AG04449 (cell line): ENCODE data around the gene TMEM123.
"Not testable (repeated sequence)": the region's sequence is repeated elsewhere in the genome, so short reads cannot be mapped to it uniquely, and the experiment has no call there.

Source experiments
- CTCF ChIA-PET: fragments of 350-600 bp; formaldehyde crosslinking; extraction: SDS; loops from one replicate; lab custom pipeline; 2021; ENCODE audit warnings: antibody characterized with exemption; lab: Yijun Ruan, JAX
- POLR2A ChIA-PET: fragments of 400-600, 350-600 bp; formaldehyde crosslinking; extraction: SDS; loops from one replicate; lab custom pipeline; 2020; ENCODE audit warnings: antibody characterized with exemption, inconsistent platforms; lab: Yijun Ruan, JAX
- DNase-seq: peaks from one replicate; pipeline ENCODE4 v3.0.0-alpha.2; 2010; ENCODE audit warnings: low read depth, low spot score
- H3K4me3 ChIP-seq: 2 replicates; pipeline ENCODE4 v1.5.1; 2011; ENCODE audit warnings: low read depth, mild to moderate bottlenecking, control low read depth, low read length
- CTCF ChIP-seq: IDR thresholded peaks from one replicate; pipeline ENCODE4 v1.5.1; 2011; ENCODE audit warnings: mild to moderate bottlenecking, moderate library complexity, low read length, control low read depth, inconsistent platforms; ENCODE audit not compliant: insufficient read depth; ENCODE audit errors: missing control alignments

The TMEM123 gene

GRCh38 chr11:102446606-102447005, 6.0 kb downstream of the TMEM123 start:
- H3K4me3 ChIP-seq: no peak overlapping the region
- ChIA-PET CTCF (interaction anchor here (1.1 to 1.7 kb wide), 2 partner anchors 54 to 56 kb away, joined by 3 to 5 read pairs; no protein-coding TSS in a partner anchor), POLR2A (no interaction called here)
- TF ChIP-seq CTCF: no peak
- DNase-seq: no peak

DNA sequence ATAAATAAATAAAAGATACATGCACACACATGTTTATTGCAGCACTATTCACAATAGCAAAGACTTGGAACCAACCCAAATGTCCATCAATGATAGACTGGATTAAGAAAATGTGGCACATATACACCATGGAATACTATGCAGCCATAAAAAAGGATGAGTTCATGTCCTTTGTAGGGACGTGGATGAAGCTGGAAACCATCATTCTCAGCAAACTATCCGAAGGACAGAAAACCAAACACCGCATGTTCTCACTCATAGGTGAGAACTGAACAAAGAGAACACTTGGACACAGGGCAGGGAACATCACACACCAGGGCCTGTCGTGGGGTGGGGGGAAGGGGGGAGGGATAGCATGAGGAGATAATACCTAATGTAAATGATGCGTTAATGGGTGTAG, 7.9 kb downstream of the TMEM123 start:
- POLR2A ChIA-PET, CTCF ChIA-PET, H3K4me3 ChIP-seq, DNase-seq: not testable (repeated sequence)

DNA sequence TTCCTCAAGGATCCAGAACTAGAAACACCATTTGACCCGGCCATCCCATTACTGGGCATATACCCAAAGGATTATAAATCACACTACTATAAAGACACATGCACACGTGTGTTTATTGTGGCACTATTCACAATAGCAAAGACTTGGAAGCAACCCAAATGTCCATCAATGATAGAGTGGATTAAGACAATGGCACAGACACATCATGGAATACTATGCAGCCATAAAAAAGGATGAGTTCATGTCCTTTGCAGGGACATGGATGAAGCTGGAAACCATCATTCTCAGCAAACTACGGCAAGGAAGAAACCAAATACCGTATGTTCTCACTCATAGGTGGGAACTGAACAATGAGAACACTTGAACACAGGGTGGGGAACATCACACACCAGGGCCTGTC, 8.4 kb downstream of the TMEM123 start:
- POLR2A ChIA-PET: not testable (repeated sequence)

DNA sequence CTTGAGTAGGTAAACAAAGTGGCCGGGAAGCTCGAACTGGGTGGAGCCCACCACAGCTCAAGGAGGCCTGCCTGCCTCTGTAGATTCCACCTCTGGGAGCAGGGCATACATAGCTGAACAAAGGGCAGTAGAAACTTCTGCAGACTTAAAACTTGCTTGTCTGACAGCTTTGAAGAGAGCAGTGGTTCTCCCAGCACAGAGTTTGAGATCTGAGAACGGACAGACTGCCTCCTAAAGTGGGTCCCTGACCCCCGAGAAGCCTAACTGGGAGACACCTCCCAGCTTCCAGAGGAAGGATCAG, 13.6 kb downstream of the TMEM123 start:
- DNase-seq, POLR2A ChIA-PET, CTCF ChIA-PET, H3K4me3 ChIP-seq: not testable (repeated sequence)

More for the DNA sequence above, 8.4 kb downstream of the TMEM123 start:
- H3K4me3 ChIP-seq, DNase-seq, CTCF ChIA-PET: not testable (repeated sequence)

- TF ChIP-seq CTCF: no peak
- H3K4me3 ChIP-seq: no peak overlapping the region
- ChIA-PET CTCF (interaction anchor here (1.0 kb wide), 1 partner anchor 48 kb away, joined by 3 read pairs; no protein-coding TSS in a partner anchor), POLR2A (no interaction called here)
- no peak for DNase-seq
These were observed 14.1 kb downstream of the TMEM123 start for GRCh38 chr11:102438311-102439062.

DNA sequence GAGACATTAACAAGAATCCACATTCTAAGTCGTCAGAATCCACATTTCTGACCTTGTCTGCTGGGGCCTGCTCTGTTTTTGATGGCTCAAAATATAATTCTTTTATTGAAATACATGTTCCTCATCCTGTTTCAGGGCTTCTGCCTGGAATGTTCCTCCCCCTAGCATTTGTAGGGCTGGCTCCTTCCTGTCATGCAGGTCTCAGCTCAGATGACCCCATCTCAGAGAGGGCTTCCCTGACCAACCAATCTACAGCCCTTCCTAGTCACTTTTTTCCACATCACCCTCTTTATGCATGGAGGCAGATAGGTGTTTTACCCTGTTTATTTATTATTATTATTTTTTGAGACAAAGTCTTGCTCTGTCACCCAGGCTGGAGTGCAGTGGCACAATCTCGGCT, 14.8 kb downstream of the TMEM123 start:
- TF ChIP-seq CTCF: no peak
- ChIA-PET CTCF (interaction anchor here (1.0 kb wide), 1 partner anchor 47 kb away, joined by 3 read pairs; no protein-coding TSS in a partner anchor), POLR2A (interaction anchor here (0.6 kb wide), 1 partner anchor 83 kb away, joined by 5 read pairs; no protein-coding TSS in a partner anchor)
- no peak overlapping the region for H3K4me3 ChIP-seq
- no peak for DNase-seq

- CTCF ChIA-PET: no interaction called here
- DNase-seq: no peak
- POLR2A ChIA-PET: interaction anchor here (0.6 kb wide), 1 partner anchor 82 kb away, joined by 5 read pairs; no protein-coding TSS in a partner anchor
- no peak for TF ChIP-seq CTCF
- no peak overlapping the region for H3K4me3 ChIP-seq
These were observed 15.6 kb downstream of the TMEM123 start for GRCh38 chr11:102436976-102437375.

DNA sequence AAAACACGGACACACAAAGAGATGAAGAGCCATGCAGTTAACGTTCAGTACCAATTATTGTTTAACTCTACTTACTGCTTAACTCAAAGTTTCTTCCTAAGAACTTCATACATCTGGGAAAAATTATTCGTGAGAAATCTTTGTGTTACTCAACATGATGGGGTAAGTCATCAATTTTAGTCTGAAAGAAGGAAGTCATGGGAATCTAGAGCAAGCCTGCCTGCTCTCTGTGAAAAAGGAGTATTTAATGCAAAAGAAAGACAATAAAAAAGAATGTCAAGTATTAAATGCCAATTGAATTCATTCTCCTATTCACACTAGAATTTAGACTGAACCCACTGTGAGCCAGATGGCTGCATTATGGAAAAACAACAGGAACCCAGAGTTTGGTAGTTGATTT, 16.0 kb downstream of the TMEM123 start:
- no peak for TF ChIP-seq CTCF
- ChIA-PET CTCF (no interaction called here), POLR2A (no interaction called here)
- DNase-seq: peak; percentile 49
- no peak overlapping the region for H3K4me3 ChIP-seq
